ENCODE results near the gene ESPL1.

Gene ESPL1

DNA sequence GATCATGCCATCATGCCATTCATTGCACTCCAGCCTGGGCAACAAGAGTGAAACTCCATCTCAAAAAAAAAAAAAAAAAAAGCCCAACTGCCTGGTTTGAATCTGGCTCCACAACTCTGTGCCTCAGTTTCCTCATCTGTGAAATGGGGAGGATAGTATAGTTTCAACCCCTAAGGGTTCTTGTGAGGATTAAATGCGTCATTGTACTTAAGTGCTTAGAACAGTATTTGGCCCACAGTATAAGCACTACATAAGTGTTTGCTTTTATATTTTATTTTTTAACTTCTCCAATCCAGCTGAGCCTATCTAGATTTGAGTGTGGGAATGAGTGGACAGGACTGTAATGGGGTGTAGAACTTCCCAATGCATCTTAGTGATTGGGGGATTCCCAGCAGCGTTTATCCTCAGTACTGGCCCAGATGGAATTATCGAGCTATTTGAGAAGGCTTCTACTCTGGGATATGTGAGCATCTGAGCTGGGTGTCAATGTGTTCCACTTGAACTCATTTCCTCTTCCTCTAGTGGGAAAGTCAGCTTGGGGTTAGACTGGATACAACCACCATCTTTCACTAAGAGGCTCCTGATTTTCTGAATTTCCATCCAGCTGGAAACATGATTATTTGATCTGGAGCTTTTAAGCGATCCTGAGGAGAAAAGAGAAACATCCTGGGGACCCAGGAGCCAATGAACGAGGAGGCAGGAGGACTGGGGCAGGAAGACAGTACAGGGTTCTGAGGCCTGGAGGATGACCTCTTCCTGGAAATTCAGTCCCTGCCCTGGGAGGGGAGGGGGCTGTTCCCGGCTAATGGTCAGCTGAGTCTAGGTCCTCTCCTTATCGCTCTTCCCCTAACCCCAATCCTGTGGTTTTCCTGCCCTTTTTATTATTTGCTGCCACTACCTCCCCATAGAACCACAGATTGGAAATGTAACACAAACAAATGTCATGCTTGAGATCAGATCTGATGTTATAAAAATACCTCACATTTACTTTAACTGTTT lies 9.3 kb upstream of the ESPL1 start:
- TF ChIP-seq, protein P1, sequence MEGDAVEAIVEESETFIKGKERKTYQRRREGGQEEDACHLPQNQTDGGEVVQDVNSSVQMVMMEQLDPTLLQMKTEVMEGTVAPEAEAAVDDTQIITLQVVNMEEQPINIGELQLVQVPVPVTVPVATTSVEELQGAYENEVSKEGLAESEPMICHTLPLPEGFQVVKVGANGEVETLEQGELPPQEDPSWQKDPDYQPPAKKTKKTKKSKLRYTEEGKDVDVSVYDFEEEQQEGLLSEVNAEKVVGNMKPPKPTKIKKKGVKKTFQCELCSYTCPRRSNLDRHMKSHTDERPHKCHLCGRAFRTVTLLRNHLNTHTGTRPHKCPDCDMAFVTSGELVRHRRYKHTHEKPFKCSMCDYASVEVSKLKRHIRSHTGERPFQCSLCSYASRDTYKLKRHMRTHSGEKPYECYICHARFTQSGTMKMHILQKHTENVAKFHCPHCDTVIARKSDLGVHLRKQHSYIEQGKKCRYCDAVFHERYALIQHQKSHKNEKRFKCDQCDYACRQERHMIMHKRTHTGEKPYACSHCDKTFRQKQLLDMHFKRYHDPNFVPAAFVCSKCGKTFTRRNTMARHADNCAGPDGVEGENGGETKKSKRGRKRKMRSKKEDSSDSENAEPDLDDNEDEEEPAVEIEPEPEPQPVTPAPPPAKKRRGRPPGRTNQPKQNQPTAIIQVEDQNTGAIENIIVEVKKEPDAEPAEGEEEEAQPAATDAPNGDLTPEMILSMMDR (IDR thresholded peaks at IDR 0.05; ENCODE audit: borderline replicate concordance, control extremely low read depth, extremely low read depth, insufficient read depth, missing control alignments) = no peak
- in situ Hi-C loops (cut with MboI; ENCODE audit: low sequenced_read_pairs, unreplicated experiment) = no loop called here
- DNase-seq (ENCODE audit: low spot score) = no peak

DNA sequence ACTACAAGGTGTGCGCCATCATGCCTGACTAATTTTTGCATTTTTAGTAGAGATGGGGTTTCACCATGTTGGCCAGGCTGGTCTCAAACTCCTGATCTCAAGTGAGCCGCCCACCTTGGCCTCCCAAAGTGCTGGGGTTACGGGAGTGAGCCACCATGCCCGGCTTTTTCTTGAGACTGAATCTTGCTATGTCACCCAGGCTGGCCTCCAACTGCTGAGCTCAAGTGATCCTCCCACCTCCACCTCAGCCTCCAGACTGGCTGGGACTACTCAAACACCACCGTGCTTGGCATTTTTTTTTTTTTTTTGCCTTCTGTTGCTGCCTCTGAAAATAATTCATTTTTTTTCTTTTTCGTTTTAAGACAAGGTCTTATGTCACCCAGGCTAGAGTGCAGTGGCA lies 8.2 kb upstream of the ESPL1 start:
- TF ChIP-seq, protein P1 (IDR thresholded peaks at IDR 0.05; ENCODE audit: borderline replicate concordance, control extremely low read depth, extremely low read depth, insufficient read depth, missing control alignments) = no peak
- DNase-seq (ENCODE audit: low spot score) = no peak
- in situ Hi-C loops (cut with MboI; ENCODE audit: low sequenced_read_pairs, unreplicated experiment) = no loop called here

DNA sequence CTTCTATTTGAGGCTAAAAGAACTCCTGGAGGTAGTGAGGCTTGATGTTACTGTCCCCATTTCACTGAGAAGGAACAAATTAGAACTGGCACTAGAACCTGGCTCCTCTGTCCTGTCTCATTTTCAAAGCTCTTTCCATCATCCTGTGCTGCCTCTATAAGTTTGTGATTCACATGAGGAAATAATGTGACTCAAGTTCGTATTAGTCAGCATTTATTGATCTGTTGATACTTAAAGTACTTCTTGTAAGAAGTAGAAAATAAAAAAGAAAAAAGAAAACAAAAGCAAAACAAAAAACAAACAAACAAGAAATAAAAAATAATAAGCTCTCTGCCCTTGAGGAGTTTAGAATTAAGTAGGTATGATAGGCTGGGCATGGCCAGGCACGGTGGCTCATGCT lies 2.3 kb upstream of the ESPL1 start:
- TF ChIP-seq, protein P1 (IDR thresholded peaks at IDR 0.05; ENCODE audit: borderline replicate concordance, control extremely low read depth, extremely low read depth, insufficient read depth, missing control alignments) = no peak
- in situ Hi-C loops (cut with MboI; ENCODE audit: low sequenced_read_pairs, unreplicated experiment) = no loop called here
- no peak for DNase-seq (ENCODE audit: low spot score)

DNA sequence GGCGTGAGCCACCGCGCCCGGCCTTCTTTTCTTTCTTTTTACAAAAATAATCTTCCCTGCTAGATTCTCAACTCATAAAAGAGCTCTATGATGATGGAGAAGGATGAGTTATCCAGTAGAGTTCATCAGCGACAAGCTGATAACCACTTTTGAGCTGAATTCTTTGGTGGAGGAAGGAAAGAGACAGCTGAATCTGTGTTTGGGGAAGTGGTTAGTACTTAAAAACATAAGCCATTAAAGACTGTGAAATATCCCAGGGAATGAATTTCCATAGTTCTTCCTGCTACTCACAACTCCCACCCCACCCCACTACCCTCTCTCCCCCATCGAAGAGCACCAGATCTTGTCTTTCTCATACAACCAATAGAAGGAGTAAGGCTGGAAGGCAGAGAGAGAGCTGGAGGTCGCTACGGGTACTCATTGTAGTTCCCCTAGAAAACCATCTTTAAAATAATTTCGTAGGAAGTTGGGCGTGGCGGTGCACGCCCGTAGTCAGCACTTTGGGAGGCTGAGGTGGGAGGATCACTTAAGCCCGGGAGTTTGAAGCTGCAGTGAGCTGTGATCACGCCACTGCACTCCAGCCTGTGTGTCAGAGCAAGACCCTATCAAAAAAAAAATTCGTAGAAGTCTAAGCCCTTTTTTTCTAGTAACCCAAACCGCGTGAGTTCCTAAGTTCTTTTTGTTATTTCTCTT lies 647 bp upstream of the ESPL1 start:
- in situ Hi-C loops (cut with MboI; ENCODE audit: low sequenced_read_pairs, unreplicated experiment) = no loop called here
- TF ChIP-seq, protein P1 (IDR thresholded peaks at IDR 0.05; ENCODE audit: borderline replicate concordance, control extremely low read depth, extremely low read depth, insufficient read depth, missing control alignments) = no peak
- DNase-seq (ENCODE audit: low spot score) = no peak

DNA sequence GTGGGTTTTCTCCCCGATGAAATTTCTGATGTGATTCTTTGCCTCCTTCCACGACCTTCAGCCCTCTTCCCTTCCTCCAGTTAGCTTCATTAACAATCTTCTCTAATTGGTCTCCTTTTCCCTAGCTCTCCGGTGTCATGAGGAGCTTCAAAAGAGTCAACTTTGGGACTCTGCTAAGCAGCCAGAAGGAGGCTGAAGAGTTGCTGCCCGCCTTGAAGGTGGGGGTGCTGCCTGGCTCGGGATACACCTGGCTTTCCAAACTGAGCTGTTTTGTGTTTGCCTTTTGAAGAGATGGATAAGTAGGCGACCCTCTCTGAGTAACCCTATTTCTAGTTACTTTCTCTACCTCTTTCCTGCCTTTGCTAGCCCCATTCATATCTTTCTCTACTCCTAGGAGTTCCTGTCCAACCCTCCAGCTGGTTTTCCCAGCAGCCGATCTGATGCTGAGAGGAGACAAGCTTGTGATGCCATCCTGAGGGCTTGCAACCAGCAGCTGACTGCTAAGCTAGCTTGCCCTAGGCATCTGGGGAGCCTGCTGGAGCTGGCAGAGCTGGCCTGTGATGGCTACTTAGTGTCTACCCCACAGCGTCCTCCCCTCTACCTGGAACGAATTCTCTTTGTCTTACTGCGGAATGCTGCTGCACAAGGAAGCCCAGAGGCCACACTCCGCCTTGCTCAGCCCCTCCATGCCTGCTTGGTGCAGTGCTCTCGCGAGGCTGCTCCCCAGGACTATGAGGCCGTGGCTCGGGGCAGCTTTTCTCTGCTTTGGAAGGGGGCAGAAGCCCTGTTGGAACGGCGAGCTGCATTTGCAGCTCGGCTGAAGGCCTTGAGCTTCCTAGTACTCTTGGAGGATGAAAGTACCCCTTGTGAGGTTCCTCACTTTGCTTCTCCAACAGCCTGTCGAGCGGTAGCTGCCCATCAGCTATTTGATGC lies 797 bp downstream of the ESPL1 start:
- DNase-seq (ENCODE audit: low spot score) = no peak
- in situ Hi-C loops (cut with MboI; ENCODE audit: low sequenced_read_pairs, unreplicated experiment) = no loop called here
- TF ChIP-seq, protein P1 (IDR thresholded peaks at IDR 0.05; ENCODE audit: borderline replicate concordance, control extremely low read depth, extremely low read depth, insufficient read depth, missing control alignments) = no peak

DNA sequence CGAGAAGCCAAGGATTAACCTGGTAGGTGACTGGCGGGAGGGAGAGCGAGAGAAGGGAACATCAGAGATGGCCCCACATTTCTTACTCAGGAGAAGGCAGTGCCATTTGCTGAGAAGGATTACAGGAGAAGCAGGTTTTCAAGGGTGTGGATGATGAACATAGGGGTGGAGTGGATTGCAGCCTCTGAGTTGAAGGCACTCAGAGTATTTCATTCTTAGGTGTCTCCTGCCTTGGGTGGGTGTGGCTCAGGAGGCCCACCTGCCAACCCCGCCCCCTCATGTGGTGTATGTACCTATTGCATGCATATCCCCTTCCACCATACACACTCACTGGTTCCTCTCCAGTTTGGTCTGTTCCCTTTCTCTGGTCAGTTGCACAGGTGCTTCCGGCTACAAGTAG lies 6.3 kb downstream of the ESPL1 start:
- in situ Hi-C loops (cut with MboI; ENCODE audit: low sequenced_read_pairs, unreplicated experiment) = no loop called here
- TF ChIP-seq, protein P1 (IDR thresholded peaks at IDR 0.05; ENCODE audit: borderline replicate concordance, control extremely low read depth, extremely low read depth, insufficient read depth, missing control alignments) = no peak
- no peak for DNase-seq (ENCODE audit: low spot score)
